ENCODE data around the gene ERG. TPM values are rescaled to one million over a fixed set of nuclear protein-coding genes. Genes with fewer than 3 reads are reported as not detected.

Gene ERG
- total RNA-seq, 1 experiment from 2014 or later = not detected

- in situ Hi-C loops (cut with HindIII; ENCODE audit: low sequenced_read_pairs) = no loop called here
- no peak for DNase-seq (ENCODE audit: low spot score)
Measured at GRCh38 chr21:38504066-38504465, 5.8 kb upstream of the ERG start.

DNA sequence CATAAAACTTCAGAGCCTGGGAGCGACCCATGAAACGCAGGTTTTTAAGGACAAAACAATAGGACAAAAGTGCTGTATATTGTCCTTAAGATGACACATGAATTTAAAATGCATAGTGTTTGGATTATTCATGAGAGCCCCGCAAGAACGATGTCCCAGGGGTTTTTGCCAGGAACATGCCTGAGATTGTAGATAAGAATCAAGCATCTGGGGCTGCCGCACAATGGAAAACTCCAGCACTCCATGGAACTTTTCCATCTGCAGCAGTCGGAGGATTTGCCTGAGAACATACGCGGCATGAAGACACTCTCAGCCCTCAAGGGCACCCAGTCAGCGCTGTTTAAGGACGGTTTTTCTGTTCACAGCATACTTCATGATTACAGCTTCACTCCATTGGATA, 5.3 kb upstream of the ERG start:
- DNase-seq (ENCODE audit: low spot score) = no peak
- in situ Hi-C loops (cut with HindIII; ENCODE audit: low sequenced_read_pairs) = no loop called here

- no peak for DNase-seq (ENCODE audit: low spot score)
- in situ Hi-C loops (cut with HindIII; ENCODE audit: low sequenced_read_pairs) = no loop called here
Measured at GRCh38 chr21:38500073-38500472, 1.8 kb upstream of the ERG start.

- no peak for DNase-seq (ENCODE audit: low spot score)
- in situ Hi-C loops (cut with HindIII; ENCODE audit: low sequenced_read_pairs) = no loop called here
Measured at GRCh38 chr21:38499296-38499695, 1.0 kb upstream of the ERG start.

DNA sequence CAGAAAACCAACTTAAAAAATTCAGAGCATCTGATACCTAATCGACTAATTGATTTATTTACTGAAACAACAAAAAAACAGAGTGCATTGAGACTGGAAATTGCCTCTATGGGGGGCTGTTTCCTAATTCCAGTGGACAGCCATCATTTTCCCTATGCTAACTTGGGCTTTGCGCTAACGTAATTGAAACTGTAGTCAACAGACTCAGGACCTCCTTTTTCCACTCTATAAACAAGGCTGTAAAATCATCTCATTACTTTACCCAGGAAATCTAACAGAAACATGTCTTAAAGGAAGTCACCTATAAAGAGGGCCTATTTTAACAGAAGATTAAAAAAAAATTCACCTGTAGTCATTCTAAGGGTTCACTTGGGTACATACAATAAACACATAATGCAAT, 2.1 kb downstream of the ERG start:
- no peak for DNase-seq (ENCODE audit: low spot score)
- in situ Hi-C loops (cut with HindIII; ENCODE audit: low sequenced_read_pairs) = no loop called here

GRCh38 chr21:38495696-38496095, 2.6 kb downstream of the ERG start:
- in situ Hi-C loops (cut with HindIII; ENCODE audit: low sequenced_read_pairs) = no loop called here
- no peak for DNase-seq (ENCODE audit: low spot score)

- in situ Hi-C loops (cut with HindIII; ENCODE audit: low sequenced_read_pairs) = no loop called here
- no peak for DNase-seq (ENCODE audit: low spot score)
Measured at GRCh38 chr21:38495242-38495641, 3.0 kb downstream of the ERG start.

DNA sequence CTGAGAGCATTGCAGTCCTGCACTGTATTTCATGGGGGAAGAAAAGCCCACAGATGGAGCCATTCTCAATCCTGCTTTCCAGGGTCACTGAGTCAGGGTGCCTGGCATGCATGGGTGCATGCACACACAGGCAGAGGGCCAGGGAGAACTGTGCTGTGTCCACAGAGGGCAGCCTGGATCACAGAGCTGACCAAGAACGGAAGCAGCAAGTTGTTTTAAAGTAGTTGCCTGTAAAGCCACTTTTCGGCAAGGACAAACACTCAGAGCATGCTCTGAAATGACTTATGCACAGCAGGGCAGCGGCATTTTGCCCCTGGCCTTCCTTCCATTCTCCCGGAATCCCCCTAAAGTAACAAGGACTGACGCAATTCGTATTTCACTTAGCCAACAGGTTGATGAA, 3.6 kb downstream of the ERG start:
- DNase-seq (ENCODE audit: low spot score) = no peak
- in situ Hi-C loops (cut with HindIII; ENCODE audit: low sequenced_read_pairs) = no loop called here

DNA sequence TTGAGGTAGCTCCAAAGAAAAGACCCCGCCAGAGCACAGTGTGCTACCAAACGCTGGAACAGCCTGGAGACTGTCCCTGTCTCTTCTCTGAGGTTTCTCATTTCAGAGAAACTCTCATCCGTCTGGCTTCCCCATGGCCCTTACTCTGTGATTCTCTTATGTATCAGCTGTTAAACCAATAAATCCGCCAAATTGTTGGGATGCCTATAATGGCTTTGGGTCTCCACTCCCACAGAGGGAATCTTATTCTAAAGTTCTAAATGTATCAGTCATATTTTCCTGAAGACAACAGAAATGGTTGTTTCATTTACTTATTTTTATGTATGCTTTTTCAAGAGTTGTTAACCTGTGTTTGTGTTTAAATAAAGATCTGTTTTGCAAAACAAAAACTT, 4.0 kb downstream of the ERG start:
- no peak for DNase-seq (ENCODE audit: low spot score)
- in situ Hi-C loops (cut with HindIII; ENCODE audit: low sequenced_read_pairs) = no loop called here

- in situ Hi-C loops (cut with HindIII; ENCODE audit: low sequenced_read_pairs) = no loop called here
- DNase-seq (ENCODE audit: low spot score) = no peak
Measured at GRCh38 chr21:38493549-38494250, 4.6 kb downstream of the ERG start.

DNA sequence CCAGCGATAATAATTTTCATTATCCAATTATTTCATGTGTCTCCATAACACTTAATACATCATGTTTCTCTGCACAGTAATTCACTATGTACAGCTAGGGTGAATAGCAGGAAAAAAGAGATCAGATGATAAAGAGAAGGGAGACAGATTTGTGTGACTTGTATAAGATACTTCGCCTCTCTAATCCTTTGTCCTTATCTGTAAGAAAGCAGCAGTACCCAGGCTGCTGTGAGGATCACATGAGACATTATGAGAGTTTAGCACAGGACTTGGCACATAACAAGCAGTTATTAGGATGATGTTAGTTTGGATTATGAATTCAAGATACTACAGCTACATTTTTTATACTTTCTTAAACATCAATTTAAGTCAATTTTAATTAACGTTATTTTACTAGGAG, 6.3 kb downstream of the ERG start:
- in situ Hi-C loops (cut with HindIII; ENCODE audit: low sequenced_read_pairs) = no loop called here
- no peak for DNase-seq (ENCODE audit: low spot score)

DNA sequence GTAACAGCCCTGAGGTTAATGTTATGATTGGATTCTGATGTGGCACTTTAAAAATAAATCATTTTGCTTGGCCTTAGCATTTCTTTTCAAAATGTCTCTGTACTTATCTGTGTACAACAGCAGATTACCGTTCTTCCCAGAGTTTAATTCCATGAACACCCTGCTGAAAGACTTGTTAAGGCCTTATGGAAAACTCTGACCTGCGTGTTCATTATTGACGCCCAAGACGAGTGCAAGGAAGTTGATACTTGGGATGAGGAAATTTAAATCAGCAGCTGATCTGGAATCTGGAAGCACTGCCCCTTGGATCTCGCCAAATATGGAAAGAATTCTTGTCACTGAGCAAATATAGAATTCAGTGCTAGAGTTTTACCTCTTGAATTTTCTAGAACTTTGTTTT, 6.7 kb downstream of the ERG start:
- DNase-seq (ENCODE audit: low spot score) = no peak
- in situ Hi-C loops (cut with HindIII; ENCODE audit: low sequenced_read_pairs) = no loop called here

- no peak for DNase-seq (ENCODE audit: low spot score)
- in situ Hi-C loops (cut with HindIII; ENCODE audit: low sequenced_read_pairs) = no loop called here
Measured at GRCh38 chr21:38490411-38491020, 7.8 kb downstream of the ERG start.

DNA sequence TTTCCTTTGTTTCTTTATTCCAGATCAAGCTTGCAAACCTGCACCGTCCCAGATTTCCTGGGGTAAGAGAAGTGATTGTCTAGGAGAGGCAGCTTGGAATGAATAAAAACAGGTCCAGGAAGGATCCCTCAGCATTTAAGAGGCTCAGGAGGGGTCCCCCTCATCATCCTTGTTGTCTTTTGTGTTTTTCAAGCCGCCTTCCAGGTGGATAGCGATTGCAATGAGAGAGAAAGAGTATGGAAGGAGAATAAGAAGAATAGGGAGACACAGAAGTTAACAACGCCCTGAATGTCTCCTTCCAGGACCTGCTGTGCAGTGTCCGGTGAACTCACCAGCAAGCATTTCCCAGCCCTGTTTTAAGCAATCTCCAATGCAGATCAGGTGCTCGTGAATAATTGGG, 8.5 kb downstream of the ERG start:
- in situ Hi-C loops (cut with HindIII; ENCODE audit: low sequenced_read_pairs) = no loop called here

DNA sequence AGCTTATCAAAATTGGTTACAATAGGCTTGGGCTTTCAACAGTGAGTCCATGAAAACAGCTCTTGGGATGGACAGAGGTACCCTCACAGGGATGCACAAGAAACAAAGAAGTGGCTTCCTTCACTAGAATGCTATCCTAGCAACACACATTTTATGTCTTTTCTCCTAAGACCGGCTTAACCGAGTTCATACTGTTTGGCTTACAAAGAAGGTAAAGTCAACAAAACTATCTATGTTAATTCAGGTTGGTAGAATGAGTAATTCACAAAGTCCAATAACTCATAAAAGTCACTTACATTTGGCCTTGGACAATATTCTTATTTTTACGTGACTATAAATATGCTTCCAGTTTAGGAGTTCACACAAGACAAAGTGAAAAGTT, 9.0 kb downstream of the ERG start:
- in situ Hi-C loops (cut with HindIII; ENCODE audit: low sequenced_read_pairs) = no loop called here
- no peak for DNase-seq (ENCODE audit: low spot score)

More for the DNA sequence above, 8.5 kb downstream of the ERG start:
- DNase-seq (ENCODE audit: low spot score) = no peak

- DNase-seq (ENCODE audit: low spot score) = no peak
- in situ Hi-C loops (cut with HindIII; ENCODE audit: low sequenced_read_pairs) = no loop called here
Measured at GRCh38 chr21:38488640-38489270, 9.5 kb downstream of the ERG start.

- in situ Hi-C loops (cut with HindIII; ENCODE audit: low sequenced_read_pairs) = no loop called here
- no peak for DNase-seq (ENCODE audit: low spot score)
Measured at GRCh38 chr21:38487901-38488639, 10.2 kb downstream of the ERG start.

DNA sequence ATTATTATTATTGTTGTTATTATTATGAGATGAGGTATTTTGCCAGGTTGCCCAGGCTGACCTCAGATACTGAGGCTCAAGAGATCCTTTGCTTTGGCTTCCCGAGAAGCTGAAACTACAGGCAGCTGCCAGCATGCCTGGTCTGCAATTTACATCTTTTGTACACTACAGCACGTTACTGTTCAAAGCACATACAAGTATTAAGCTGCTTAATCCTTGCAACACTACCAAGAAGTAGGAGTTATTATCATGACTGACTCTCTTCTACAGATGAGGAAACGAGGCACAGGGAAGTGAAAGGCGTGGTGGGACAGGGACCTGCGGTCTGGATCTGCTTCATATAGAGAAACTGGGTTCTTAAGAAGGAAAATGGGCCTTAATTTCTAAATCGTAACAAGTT, 11.6 kb downstream of the ERG start:
- in situ Hi-C loops (cut with HindIII; ENCODE audit: low sequenced_read_pairs) = no loop called here
- no peak for DNase-seq (ENCODE audit: low spot score)

- in situ Hi-C loops (cut with HindIII; ENCODE audit: low sequenced_read_pairs) = no loop called here
- no peak for DNase-seq (ENCODE audit: low spot score)
Measured at GRCh38 chr21:38486221-38486620, 12.1 kb downstream of the ERG start.
